RWPE1 (cell line): ENCODE measurements around the gene SNX14.
"Not testable (repeated sequence)": the region's sequence is repeated elsewhere in the genome, so short reads cannot be mapped to it uniquely, and the experiment has no call there.

Source experiments
- CTCF ChIA-PET: fragments of 350-600 bp; sonication (Branson Sonifier 250); formaldehyde crosslinking; extraction: SDS; loops from one replicate; lab custom pipeline; 2021; lab: Yijun Ruan, JAX
- POLR2A ChIA-PET: fragments of 400-600 bp; formaldehyde crosslinking; extraction: SDS; loops from one replicate; lab custom pipeline; 2020; ENCODE audit warnings: antibody characterized with exemption; ENCODE audit not compliant: low non-redundant PET; lab: Yijun Ruan, JAX
- DNase-seq: peaks from one replicate; pipeline ENCODE4 v3.0.0; 2012; ENCODE audit warnings: low spot score
- H3K27ac ChIP-seq: fragments of 450-650 bp; 2 replicates; pipeline ENCODE4 v1.5.1; 2017
- CTCF ChIP-seq: fragments of 450-650 bp; conservative IDR thresholded peaks from 2 replicates; pipeline ENCODE4 v1.5.1; 2017; ENCODE audit warnings: low read depth, mild to moderate bottlenecking

SNX14 gene

GRCh38 chr6:85592033-85592432, 1.6 kb downstream of the SNX14 start:
- H3K27ac ChIP-seq = no peak overlapping the region
- POLR2A ChIA-PET = no interaction called here
- DNase-seq = no peak
- no peak for TF ChIP-seq CTCF
- CTCF ChIA-PET = interaction anchor here (1.1 kb wide), 1 partner anchor 108 kb away, joined by 3 read pairs; no protein-coding TSS in a partner anchor

- CTCF ChIA-PET = interaction anchor here (1.1 kb wide), 1 partner anchor 107 kb away, joined by 3 read pairs; no protein-coding TSS in a partner anchor
- POLR2A ChIA-PET = no interaction called here
- no peak for TF ChIP-seq CTCF
- H3K27ac ChIP-seq = no peak overlapping the region
- no peak for DNase-seq
Measured at GRCh38 chr6:85591207-85591606, 2.5 kb downstream of the SNX14 start.

GRCh38 chr6:85585741-85586140, 7.9 kb downstream of the SNX14 start:
- no peak overlapping the region for H3K27ac ChIP-seq
- TF ChIP-seq CTCF = no peak
- DNase-seq = no peak
- POLR2A ChIA-PET = no interaction called here
- CTCF ChIA-PET = no interaction called here

- POLR2A ChIA-PET, CTCF ChIA-PET, DNase-seq, H3K27ac ChIP-seq: not testable (repeated sequence)
Measured at GRCh38 chr6:85582832-85583231, 10.8 kb downstream of the SNX14 start.

- CTCF ChIA-PET = interaction anchor here (1.3 kb wide), 1 partner anchor 226 kb away, joined by 5 read pairs; no protein-coding TSS in a partner anchor
- no peak for DNase-seq
- no peak for TF ChIP-seq CTCF
- no peak overlapping the region for H3K27ac ChIP-seq
- POLR2A ChIA-PET = no interaction called here
Measured at GRCh38 chr6:85581572-85581971, 12.1 kb downstream of the SNX14 start.

GRCh38 chr6:85580878-85581267, 12.8 kb downstream of the SNX14 start:
- CTCF ChIA-PET = no interaction called here
- no peak for TF ChIP-seq CTCF
- DNase-seq = no peak
- no peak overlapping the region for H3K27ac ChIP-seq
- POLR2A ChIA-PET = no interaction called here

- POLR2A ChIA-PET = no interaction called here
- H3K27ac ChIP-seq = no peak overlapping the region
- TF ChIP-seq CTCF = no peak
- CTCF ChIA-PET = no interaction called here
- no peak for DNase-seq
Measured at GRCh38 chr6:85580118-85580877, 13.4 kb downstream of the SNX14 start.
